Liver (tissue), 9 donors: ENCODE results near the gene RAB44. TPM values are rescaled to one million over a fixed set of nuclear protein-coding genes. Genes with fewer than 3 reads are reported as not detected.

ENCODE experiments used
- DNase-seq: peaks from one replicate; pipeline ENCODE4 v3.0.0-alpha.2; 2017; ENCODE audit warnings: low spot score
- H3K27ac ChIP-seq, 2 donors: one replicate each; pipeline ENCODE4 v1.7.0; 2013; ENCODE audit warnings: inconsistent platforms in 2 of 2, low read length in 2 of 2, control low read depth in 1 of 2, low read depth in 1 of 2, mild to moderate bottlenecking in 1 of 2
- H3K27me3 ChIP-seq, 4 donors: one replicate each; pipeline versions ENCODE4 v1.6.1 to v1.7.0; 2013; ENCODE audit warnings: low read length in 3 of 4, inconsistent platforms in 1 of 4, mild to moderate bottlenecking in 1 of 4, moderate library complexity in 1 of 4; ENCODE audit not compliant: control insufficient read depth in 4 of 4, insufficient read depth in 4 of 4
- H3K36me3 ChIP-seq, 4 donors: one replicate each; pipeline versions ENCODE4 v1.6.1 to v1.7.0; 2013; ENCODE audit warnings: low read length in 3 of 4, mild to moderate bottlenecking in 3 of 4, low read depth in 1 of 4, moderate library complexity in 1 of 4; ENCODE audit not compliant: control insufficient read depth in 4 of 4, insufficient read depth in 3 of 4
- H3K4me1 ChIP-seq, 4 donors: one replicate each; pipeline versions ENCODE4 v1.6.1 to v1.7.0; 2013; ENCODE audit warnings: low read length in 3 of 4, mild to moderate bottlenecking in 3 of 4, moderate library complexity in 1 of 4; ENCODE audit not compliant: control insufficient read depth in 4 of 4, insufficient read depth in 4 of 4
- H3K4me3 ChIP-seq, 3 donors: one replicate each; pipeline versions ENCODE4 v1.6.1 to v1.7.0; 2013; ENCODE audit warnings: low read length in 3 of 3, control low read depth in 1 of 3, low read depth in 1 of 3, mild to moderate bottlenecking in 1 of 3
- H3K9ac ChIP-seq, 2 donors: one replicate each; pipeline ENCODE4 v1.7.0; 2013; ENCODE audit warnings: low read length in 2 of 2, mild to moderate bottlenecking in 2 of 2, moderate library complexity in 2 of 2, control low read depth in 1 of 2, low read depth in 1 of 2
- H3K9me3 ChIP-seq, 4 donors: one replicate each; pipeline versions ENCODE4 v1.6.1 to v1.7.0; 2013; ENCODE audit warnings: low read length in 3 of 4; ENCODE audit not compliant: control insufficient read depth in 4 of 4
- CTCF ChIP-seq: fragments of 150-350 bp; IDR thresholded peaks from 2 replicates; pipeline ENCODE4 v1.5.1; 2017; ENCODE audit warnings: improper control_type of control experiment, low read depth, low read length; ENCODE audit not compliant: missing input control
- FOXA2 ChIP-seq: IDR thresholded peaks from 2 replicates; pipeline ENCODE4 v1.6.1; 2016; ENCODE audit warnings: antibody characterized with exemption
- GABPA ChIP-seq, 2 donors: IDR thresholded peaks in 1 of 2; conservative IDR thresholded peaks in 1 of 2; 2 replicates each; pipeline ENCODE4 v1.6.1; 2016; ENCODE audit warnings: antibody characterized with exemption in 2 of 2, mild to moderate bottlenecking in 1 of 2, moderate library complexity in 1 of 2
- HNF4A ChIP-seq, 2 donors: conservative IDR thresholded peaks; 2 replicates each; pipeline ENCODE4 v1.6.1; 2016; ENCODE audit warnings: antibody characterized with exemption in 2 of 2, mild to moderate bottlenecking in 2 of 2
- HNF4G ChIP-seq: IDR thresholded peaks from 2 replicates; pipeline ENCODE4 v1.6.1; 2016; ENCODE audit warnings: antibody characterized with exemption
- JUND ChIP-seq, 2 donors: IDR thresholded peaks; 2 replicates each; pipeline ENCODE4 v1.6.1; 2016; ENCODE audit warnings: antibody characterized with exemption in 2 of 2
- MAX ChIP-seq: IDR thresholded peaks from 2 replicates; pipeline ENCODE4 v1.6.1; 2016; ENCODE audit warnings: antibody characterized with exemption
- NR2F2 ChIP-seq: IDR thresholded peaks from 2 replicates; pipeline ENCODE4 v1.6.1; 2016; ENCODE audit warnings: antibody characterized with exemption
- RAD21 ChIP-seq, 2 donors: IDR thresholded peaks; 2 replicates each; pipeline ENCODE4 v1.6.1; 2016; ENCODE audit warnings: antibody characterized with exemption in 2 of 2, mild to moderate bottlenecking in 2 of 2
- SP1 ChIP-seq: IDR thresholded peaks from 2 replicates; pipeline ENCODE4 v1.6.1; 2018; ENCODE audit warnings: antibody characterized with exemption, mild to moderate bottlenecking
- TAF1 ChIP-seq: conservative IDR thresholded peaks from 2 replicates; pipeline ENCODE4 v1.6.1; 2016; ENCODE audit warnings: antibody characterized with exemption, mild to moderate bottlenecking
- YY1 ChIP-seq: IDR thresholded peaks from 2 replicates; pipeline ENCODE4 v1.6.1; 2016; ENCODE audit warnings: antibody characterized with exemption, mild to moderate bottlenecking
- WGBS: extraction: QIAGEN DNeasy Blood & Tissue Kit; methylation state at CpG from one replicate; pipeline ENCODE4 v1.1.7; 2013; 5-methylcytosine and 5-hydroxymethylcytosine counted together
- polyA plus RNA-seq, 2 donors: library from polyadenylated mRNA; stranded (reverse) in 1 of 2; unstranded in 1 of 2; fragments of 200-250 nt in 1 of 2; fragments of >200 nt in 1 of 2; fragmentation: Nextera tagmentation in 1 of 2; extraction: Ambion mirVana in 1 of 2; gene quantifications; one replicate each; pipeline versions ENCODE4 v1.2.1 to v1.2.3, GENCODE V29; 2013 to 2015
- total RNA-seq, 2 donors: library from RNA; depleted of rRNA; stranded (reverse); fragments of >200 nt; gene quantifications; one replicate each; pipeline ENCODE4 v1.2.3, GENCODE V29; 2014
- TF ChIP-seq, protein P1 (sequence below): IDR thresholded peaks from 2 replicates; pipeline ENCODE4 v1.6.1; 2016; ENCODE audit warnings: antibody characterized with exemption, mild to moderate bottlenecking
- TF ChIP-seq, protein P2 (sequence below): IDR thresholded peaks from 2 replicates; pipeline ENCODE4 v1.6.1; 2016; ENCODE audit warnings: antibody characterized with exemption
- donor health status: healthy.
- donor health status: healthy.
- donor health status: healthy.
- donor health status: healthy.
- donor health status: healthy.

Gene RAB44
- total and polyA plus RNA-seq, 4 donors, result 0.02 to 1.3 (median 0.08) TPM; not detected in 1

- no peak overlapping the region for H3K9ac ChIP-seq
- no peaks in the 10 kb centered on the region for H3K36me3 ChIP-seq
- TF ChIP-seq RAD21 (IDR thresholded peaks at IDR 0.05) (no peak), YY1 (no peak), JUND (IDR thresholded peaks at IDR 0.05) (no peak), FOXA2 (no peak)
- no peak overlapping the region for H3K4me3 ChIP-seq
- H3K9me3 ChIP-seq, result no peaks in the 10 kb centered on the region
- H3K27ac ChIP-seq, result no peak overlapping the region
- WGBS, result 85% methylated on average over 7 of the region's 7 CpGs
- no peak for DNase-seq
- no peaks in the 10 kb centered on the region for H3K27me3 ChIP-seq
- peaks cover 0 to 7% (median 0%) of the 10 kb centered on the region in 4 donors for H3K4me1 ChIP-seq
These were observed 71.6 kb downstream of the RAB44 start for GRCh38 chr6:36769183-36769675.

DNA sequence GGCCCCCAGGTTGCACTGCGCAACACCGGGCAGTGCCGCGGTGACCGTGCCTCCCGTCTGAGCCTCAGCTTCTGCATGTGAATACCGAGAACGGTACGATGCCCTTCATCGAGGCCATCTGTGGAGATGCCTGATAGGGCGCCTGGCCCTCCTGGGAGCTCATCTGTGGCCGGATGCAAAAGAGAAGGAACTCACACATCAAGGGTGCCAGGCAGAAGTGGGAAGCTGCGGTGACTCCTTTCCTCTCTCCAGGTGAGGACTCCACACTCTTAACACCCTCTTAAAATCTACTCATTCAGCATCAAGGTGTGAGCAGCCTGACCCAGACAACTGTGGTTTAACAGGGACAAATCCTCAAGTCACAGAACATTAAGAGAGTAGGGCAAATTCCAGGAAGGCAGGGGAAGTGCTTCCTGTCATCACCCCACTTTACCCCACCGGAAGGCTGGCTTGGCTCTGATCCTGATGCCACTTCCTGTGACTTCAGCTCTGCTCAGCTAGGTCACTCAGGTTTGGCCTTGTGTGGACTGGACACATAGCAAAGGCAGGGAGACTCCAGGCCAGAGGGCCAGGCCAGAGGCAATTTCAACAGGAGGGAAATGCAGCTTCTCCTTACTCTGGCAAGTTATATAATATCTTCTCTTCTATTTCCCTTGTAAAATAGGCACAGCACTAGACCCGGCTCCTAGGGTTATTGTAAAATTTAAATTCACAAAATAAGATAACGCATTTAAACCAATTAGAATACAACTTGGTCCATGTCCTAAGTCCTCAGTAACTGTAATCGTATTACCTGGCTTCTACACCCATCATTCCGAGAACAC, 72.3 kb downstream of the RAB44 start:
- DNase-seq, result no peak
- TF ChIP-seq YY1, result no peak
- no peak for TF ChIP-seq HNF4A (conservative IDR thresholded peaks at IDR 0.05)
- no peak overlapping the region for H3K9ac ChIP-seq
- WGBS, result 79% methylated on average over 18 of the region's 18 CpGs
- H3K4me3 ChIP-seq, result no peak overlapping the region
- no peaks in the 10 kb centered on the region for H3K27me3 ChIP-seq
- peaks cover 0 to 7% (median 0%) of the 10 kb centered on the region in 4 donors for H3K4me1 ChIP-seq
- H3K36me3 ChIP-seq, result no peaks in the 10 kb centered on the region
- no peak overlapping the region for H3K27ac ChIP-seq
- no peaks in the 10 kb centered on the region for H3K9me3 ChIP-seq

DNA sequence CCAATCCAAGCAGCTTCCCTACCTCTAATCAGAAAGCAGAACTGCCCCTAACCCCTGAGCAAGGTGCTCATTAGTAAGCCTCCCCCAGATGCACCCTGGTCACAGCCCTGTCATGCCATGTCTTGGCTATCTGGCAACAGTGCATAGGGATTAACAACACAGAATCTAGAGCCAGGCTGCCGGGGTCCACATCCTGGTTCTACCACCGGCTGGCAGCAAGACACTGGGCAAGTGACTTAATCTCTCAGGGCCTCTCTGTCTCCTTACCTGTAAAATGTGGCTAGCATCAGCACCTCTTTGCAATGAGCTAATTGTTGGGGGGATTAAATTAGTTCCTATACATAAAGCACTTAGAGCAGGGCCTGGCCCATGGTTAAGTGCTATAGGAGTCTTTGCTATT, 73.5 kb downstream of the RAB44 start:
- Histone ChIP-seq H3K4me3 (no peak overlapping the region), H3K27ac (no peak overlapping the region), H3K4me1 (peaks cover 0 to 7% (median 0%) of the 10 kb centered on the region in 4 donors), H3K9me3 (no peaks in the 10 kb centered on the region), H3K27me3 (no peaks in the 10 kb centered on the region), H3K36me3 (no peaks in the 10 kb centered on the region), H3K9ac (no peak overlapping the region)
- 97% methylated on average over 2 of the region's 2 CpGs for WGBS
- DNase-seq, result no peak
- no peak for TF ChIP-seq JUND (IDR thresholded peaks at IDR 0.05)
- TF ChIP-seq TAF1, result no peak
- no peak for TF ChIP-seq HNF4A (conservative IDR thresholded peaks at IDR 0.05)
- TF ChIP-seq CTCF, result no peak
- TF ChIP-seq, protein P1, sequence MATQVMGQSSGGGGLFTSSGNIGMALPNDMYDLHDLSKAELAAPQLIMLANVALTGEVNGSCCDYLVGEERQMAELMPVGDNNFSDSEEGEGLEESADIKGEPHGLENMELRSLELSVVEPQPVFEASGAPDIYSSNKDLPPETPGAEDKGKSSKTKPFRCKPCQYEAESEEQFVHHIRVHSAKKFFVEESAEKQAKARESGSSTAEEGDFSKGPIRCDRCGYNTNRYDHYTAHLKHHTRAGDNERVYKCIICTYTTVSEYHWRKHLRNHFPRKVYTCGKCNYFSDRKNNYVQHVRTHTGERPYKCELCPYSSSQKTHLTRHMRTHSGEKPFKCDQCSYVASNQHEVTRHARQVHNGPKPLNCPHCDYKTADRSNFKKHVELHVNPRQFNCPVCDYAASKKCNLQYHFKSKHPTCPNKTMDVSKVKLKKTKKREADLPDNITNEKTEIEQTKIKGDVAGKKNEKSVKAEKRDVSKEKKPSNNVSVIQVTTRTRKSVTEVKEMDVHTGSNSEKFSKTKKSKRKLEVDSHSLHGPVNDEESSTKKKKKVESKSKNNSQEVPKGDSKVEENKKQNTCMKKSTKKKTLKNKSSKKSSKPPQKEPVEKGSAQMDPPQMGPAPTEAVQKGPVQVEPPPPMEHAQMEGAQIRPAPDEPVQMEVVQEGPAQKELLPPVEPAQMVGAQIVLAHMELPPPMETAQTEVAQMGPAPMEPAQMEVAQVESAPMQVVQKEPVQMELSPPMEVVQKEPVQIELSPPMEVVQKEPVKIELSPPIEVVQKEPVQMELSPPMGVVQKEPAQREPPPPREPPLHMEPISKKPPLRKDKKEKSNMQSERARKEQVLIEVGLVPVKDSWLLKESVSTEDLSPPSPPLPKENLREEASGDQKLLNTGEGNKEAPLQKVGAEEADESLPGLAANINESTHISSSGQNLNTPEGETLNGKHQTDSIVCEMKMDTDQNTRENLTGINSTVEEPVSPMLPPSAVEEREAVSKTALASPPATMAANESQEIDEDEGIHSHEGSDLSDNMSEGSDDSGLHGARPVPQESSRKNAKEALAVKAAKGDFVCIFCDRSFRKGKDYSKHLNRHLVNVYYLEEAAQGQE, result no peak
- TF ChIP-seq GABPA (IDR thresholded peaks at IDR 0.05 in 1 of 2, conservative IDR thresholded peaks at IDR 0.05 in 1 of 2), result no peak
- TF ChIP-seq YY1, result no peak
- TF ChIP-seq HNF4G, result no peak
- TF ChIP-seq MAX, result no peak
- no peak for TF ChIP-seq FOXA2
- no peak for TF ChIP-seq RAD21 (IDR thresholded peaks at IDR 0.05)
- TF ChIP-seq, protein P2, sequence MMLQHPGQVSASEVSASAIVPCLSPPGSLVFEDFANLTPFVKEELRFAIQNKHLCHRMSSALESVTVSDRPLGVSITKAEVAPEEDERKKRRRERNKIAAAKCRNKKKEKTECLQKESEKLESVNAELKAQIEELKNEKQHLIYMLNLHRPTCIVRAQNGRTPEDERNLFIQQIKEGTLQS, result no peak
- no peak for TF ChIP-seq NR2F2
- no peak for TF ChIP-seq SP1
